SK-N-SH (cell line): ENCODE data around the gene EPB41L5. TPM values are rescaled to one million over a fixed set of nuclear protein-coding genes. Genes with fewer than 3 reads are reported as not detected.

ENCODE experiments used
- CTCF ChIA-PET: fragments of 300-600, 350-600 bp; formaldehyde crosslinking; extraction: SDS; loops from one replicate; lab custom pipeline; 2021; lab: Yijun Ruan, JAX
- POLR2A ChIA-PET: fragments of 350-600 bp; sonication (Branson Sonifier 250); formaldehyde crosslinking; extraction: SDS; loops from one replicate; lab custom pipeline; 2020; ENCODE audit warnings: antibody characterized with exemption, inconsistent platforms; lab: Yijun Ruan, JAX
- DNase-seq: peaks from one replicate; pipeline ENCODE4 v3.0.0; 2012
- H2AFZ ChIP-seq: fragments of 200-600 bp; sonication (generic); 2 replicates; pipeline ENCODE4 v1.8.1; 2016; ENCODE audit warnings: antibody characterized with exemption, mild to moderate bottlenecking, low read depth
- H3F3A ChIP-seq: fragments of 200-600 bp; sonication (generic); replicated peaks from 2 replicates; pipeline ENCODE3; 2016; ENCODE audit warnings: antibody characterized with exemption, mild to moderate bottlenecking; ENCODE audit not compliant: insufficient read depth
- H3K27ac ChIP-seq, 2 experiments: fragments of 200-500 bp in 1 of 2; fragments of 200-600 bp in 1 of 2; sonication (Bioruptor generic) in 1 of 2; sonication (generic), shearing (Covaris generic) in 1 of 2; 2 replicates each; pipeline versions ENCODE4 v1.5.1 to v1.6.1; 2014 to 2016; ENCODE audit warnings: low read depth in 2 of 2, inconsistent platforms in 1 of 2, low read length in 1 of 2, mild to moderate bottlenecking in 1 of 2, mixed read lengths in 1 of 2
- H3K27me3 ChIP-seq: fragments of 200-600 bp; sonication (generic), shearing (Covaris generic); 2 replicates; pipeline ENCODE4 v1.6.1; 2016; ENCODE audit warnings: mixed run types; ENCODE audit not compliant: insufficient read depth
- H3K36me3 ChIP-seq, 2 experiments: fragments of 200-500 bp in 1 of 2; fragments of 200-600 bp in 1 of 2; sonication (Bioruptor generic) in 1 of 2; sonication (generic) in 1 of 2; replicated peaks in 1 of 2; 2 replicates each; pipeline versions ENCODE3 to v1.5.1; 2014 to 2016; ENCODE audit warnings: low read length in 1 of 2, mild to moderate bottlenecking in 1 of 2; ENCODE audit not compliant: insufficient read depth in 2 of 2, control insufficient read depth in 1 of 2
- H3K4me1 ChIP-seq, 2 experiments: fragments of 200-500 bp in 1 of 2; fragments of 200-600 bp in 1 of 2; sonication (Bioruptor generic) in 1 of 2; sonication (generic), shearing (Covaris generic) in 1 of 2; 2 replicates each; pipeline versions ENCODE4 v1.5.1 to v1.6.1; 2014 to 2016; ENCODE audit warnings: low read depth in 1 of 2, low read length in 1 of 2, mixed run types in 1 of 2; ENCODE audit not compliant: insufficient read depth in 2 of 2, control insufficient read depth in 1 of 2
- H3K4me2 ChIP-seq: fragments of 200-600 bp; sonication (generic), shearing (Covaris generic); 2 replicates; pipeline ENCODE4 v1.6.1; 2017; ENCODE audit warnings: mixed run types
- H3K4me3 ChIP-seq, 2 experiments: fragments of 200-500 bp in 1 of 2; fragments of 200-600 bp in 1 of 2; sonication (Bioruptor generic) in 1 of 2; sonication (generic), shearing (Covaris generic) in 1 of 2; 2 replicates each; pipeline versions ENCODE4 v1.5.1 to v1.8.1; 2014 to 2016; ENCODE audit warnings: low read depth in 2 of 2, inconsistent platforms in 1 of 2, low read length in 1 of 2, mild to moderate bottlenecking in 1 of 2, mixed read lengths in 1 of 2, moderate library complexity in 1 of 2
- H3K79me2 ChIP-seq: fragments of 200-600 bp; sonication (generic); 2 replicates; pipeline ENCODE4 v1.8.1; 2017; ENCODE audit warnings: mild to moderate bottlenecking; ENCODE audit not compliant: insufficient read depth
- H3K9ac ChIP-seq: fragments of 200-600 bp; sonication (generic); 2 replicates; pipeline ENCODE4 v1.6.1; 2017; ENCODE audit warnings: mixed run types
- H3K9me2 ChIP-seq: fragments of 200-600 bp; sonication (generic); 2 replicates; pipeline ENCODE4 v1.6.1; 2017; ENCODE audit warnings: mixed run types
- H3K9me3 ChIP-seq: fragments of 200-600 bp; sonication (generic); 2 replicates; pipeline ENCODE4 v1.6.1; 2017; ENCODE audit warnings: mixed run types, mild to moderate bottlenecking, moderate library complexity
- H4K20me1 ChIP-seq: fragments of 200-600 bp; sonication (generic); 2 replicates; pipeline ENCODE4 v1.6.1; 2017; ENCODE audit warnings: mild to moderate bottlenecking, mixed run types; ENCODE audit not compliant: insufficient read depth
- CHD2 ChIP-seq: fragments of 150-350 bp; IDR thresholded peaks from 2 replicates; pipeline ENCODE4 v1.6.1; 2018; ENCODE audit warnings: low read length; ENCODE audit not compliant: partially characterized antibody
- ELF1 ChIP-seq: IDR thresholded peaks from 2 replicates; pipeline ENCODE4 v1.4.0; 2012
- EZH2phosphoT487 ChIP-seq: fragments of 200-600 bp; sonication (generic); IDR thresholded peaks from 2 replicates; pipeline ENCODE4 v1.6.1; 2017; ENCODE audit warnings: low read depth, mixed run types, mild to moderate bottlenecking, antibody characterized with exemption, moderate library complexity, borderline replicate concordance
- FOXJ3 ChIP-seq: sonication (generic); formaldehyde crosslinking; IDR thresholded peaks from 2 replicates; pipeline ENCODE4 v1.5.1; 2020; ENCODE audit warnings: mild to moderate bottlenecking, missing genetic modification reagents
- FOXM1 ChIP-seq: IDR thresholded peaks from 2 replicates; pipeline ENCODE4 v1.4.0; 2012; ENCODE audit warnings: low read depth, mild to moderate bottlenecking
- GABPA ChIP-seq: IDR thresholded peaks from 2 replicates; pipeline ENCODE4 v1.4.0; 2012; ENCODE audit warnings: low read depth, mild to moderate bottlenecking
- GATA2 ChIP-seq: sonication (generic); formaldehyde crosslinking; IDR thresholded peaks from 2 replicates; pipeline ENCODE4 v1.5.0; 2020; ENCODE audit warnings: mild to moderate bottlenecking, missing genetic modification reagents
- MEF2A ChIP-seq: IDR thresholded peaks from 2 replicates; pipeline ENCODE4 v1.4.0; 2012; ENCODE audit warnings: low read depth, borderline replicate concordance
- MXI1 ChIP-seq: IDR thresholded peaks from 2 replicates; pipeline ENCODE4 v1.6.1; 2012; ENCODE audit warnings: mild to moderate bottlenecking, low read depth, low read length, improper control_type of control experiment
- NFIC ChIP-seq: IDR thresholded peaks from 2 replicates; pipeline ENCODE4 v1.4.0; 2012; ENCODE audit warnings: borderline replicate concordance
- NRF1 ChIP-seq: IDR thresholded peaks from 2 replicates; pipeline ENCODE4 v1.6.1; 2012; ENCODE audit warnings: low read depth, mild to moderate bottlenecking, low read length
- RAD21 ChIP-seq: IDR thresholded peaks from 2 replicates; pipeline ENCODE4 v1.6.1; 2012; ENCODE audit warnings: mild to moderate bottlenecking, low read length
- RFX5 ChIP-seq: IDR thresholded peaks from 2 replicates; pipeline ENCODE4 v1.6.1; 2012; ENCODE audit warnings: mild to moderate bottlenecking, improper control_type of control experiment, low read length
- SIN3A ChIP-seq: IDR thresholded peaks from 2 replicates; pipeline ENCODE4 v1.6.1; 2012; ENCODE audit warnings: low read depth, mild to moderate bottlenecking, low read length, moderate library complexity, borderline replicate concordance
- TEAD4 ChIP-seq: IDR thresholded peaks from 2 replicates; pipeline ENCODE4 v1.4.0; 2012; ENCODE audit warnings: mild to moderate bottlenecking, borderline replicate concordance; ENCODE audit not compliant: insufficient read depth
- WGBS: methylation state at CpG from one replicate; pipeline ENCODE4 v1.1.6; 2017; ENCODE audit warnings: low lambda C conversion rate; 5-methylcytosine and 5-hydroxymethylcytosine counted together
- polyA plus RNA-seq, 3 experiments: library from polyadenylated mRNA; depleted of rRNA; stranded (reverse); fragments of >200 nt; gene quantifications; 2 replicates each; pipeline ENCODE4 v1.2.3, GENCODE V29; 2012
- TF ChIP-seq, protein P1 (sequence below): IDR thresholded peaks from 2 replicates; pipeline ENCODE4 v1.4.0; 2012; ENCODE audit warnings: low read depth, borderline replicate concordance
- TF ChIP-seq, protein P2 (sequence below): IDR thresholded peaks from 2 replicates; pipeline ENCODE4 v1.6.1; 2012; ENCODE audit warnings: mild to moderate bottlenecking, low read depth, low read length, moderate library complexity
- TF ChIP-seq, protein P3 (sequence below): fragments of 200-600 bp; sonication (generic); IDR thresholded peaks from 2 replicates; pipeline ENCODE4 v1.6.1; 2017; ENCODE audit warnings: antibody characterized with exemption, mild to moderate bottlenecking, moderate library complexity

The EPB41L5 gene
- polyA plus RNA-seq, 1 of the 3 experiments (the other 2 are of a cell fraction), result 5.3 TPM

DNA sequence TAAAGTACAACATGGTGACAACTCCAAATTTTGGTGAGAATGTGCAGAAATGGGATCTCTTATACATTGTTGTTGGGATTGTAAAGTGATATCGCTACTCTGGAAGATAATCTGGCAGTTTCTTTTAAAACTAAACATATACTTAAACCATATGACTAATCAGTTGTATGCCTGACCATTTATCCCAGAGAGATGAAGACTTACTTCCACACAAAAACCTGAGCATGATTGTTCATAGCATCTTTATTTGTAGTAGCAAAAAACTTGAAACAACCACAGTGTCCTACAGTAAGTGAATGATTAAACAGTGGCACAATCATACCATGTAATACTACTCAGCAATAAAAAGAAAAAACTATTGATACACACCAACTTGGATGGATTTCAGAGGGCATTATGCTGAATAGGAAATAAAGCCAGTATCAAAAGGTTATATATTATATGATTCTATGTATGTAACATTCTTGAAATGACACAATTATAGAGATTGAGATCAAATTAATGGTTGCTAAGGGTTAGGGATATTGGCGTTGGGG lies 47.3 kb downstream of the EPB41L5 start:
- H3K27me3 ChIP-seq, result no peaks in the 10 kb centered on the region
- TF ChIP-seq, protein P1, sequence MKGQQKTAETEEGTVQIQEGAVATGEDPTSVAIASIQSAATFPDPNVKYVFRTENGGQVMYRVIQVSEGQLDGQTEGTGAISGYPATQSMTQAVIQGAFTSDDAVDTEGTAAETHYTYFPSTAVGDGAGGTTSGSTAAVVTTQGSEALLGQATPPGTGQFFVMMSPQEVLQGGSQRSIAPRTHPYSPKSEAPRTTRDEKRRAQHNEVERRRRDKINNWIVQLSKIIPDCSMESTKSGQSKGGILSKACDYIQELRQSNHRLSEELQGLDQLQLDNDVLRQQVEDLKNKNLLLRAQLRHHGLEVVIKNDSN, result no peak
- TF ChIP-seq TEAD4 (no peak), FOXJ3 (CRISPR knock-in tag) (no peak)
- H3K9ac ChIP-seq, result no peak overlapping the region
- peaks cover 4% of the 10 kb centered on the region for H3F3A ChIP-seq
- H3K9me2 ChIP-seq, result no peaks in the 10 kb centered on the region; the same call in 1 of the 2 replicates
- H3K79me2 ChIP-seq, result peaks cover 11% of the 10 kb centered on the region; the same call in 1 of the 2 replicates
- no peak for DNase-seq
- H4K20me1 ChIP-seq, result no peaks in the 10 kb centered on the region
- H3K36me3 ChIP-seq, result peaks cover 0 to 5% of the 10 kb centered on the region in 2 experiments
- POLR2A ChIA-PET, result no interaction called here
- no peak overlapping the region for H3K27ac ChIP-seq
- no peak overlapping the region for H3K4me3 ChIP-seq
- no peak overlapping the region for H3K4me2 ChIP-seq
- 90% methylated on average over 2 of the region's 2 CpGs for WGBS
- CTCF ChIA-PET, result no interaction called here
- no peaks in the 10 kb centered on the region for H3K4me1 ChIP-seq
- H3K9me3 ChIP-seq, result no peaks in the 10 kb centered on the region
- H2AFZ ChIP-seq, result no peak overlapping the region

DNA sequence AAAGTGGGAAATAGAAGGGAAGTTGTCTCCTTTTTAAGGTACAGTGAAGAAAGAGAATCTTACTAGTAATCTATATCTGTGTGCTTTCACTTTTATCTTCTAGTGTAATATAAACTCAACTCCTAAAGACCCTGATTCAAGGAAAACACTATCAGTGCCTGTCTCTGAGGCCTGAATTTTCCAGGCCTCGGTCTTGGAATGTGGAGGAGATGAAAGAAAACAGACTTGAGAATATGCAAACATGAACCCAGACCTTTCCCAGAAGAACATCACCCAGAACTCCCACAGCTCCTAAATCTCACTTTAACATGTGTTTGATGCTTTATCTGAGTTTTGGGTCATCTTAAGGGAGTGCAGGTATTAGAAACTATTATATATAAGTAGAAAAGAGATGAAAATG lies 51.8 kb downstream of the EPB41L5 start:
- Histone ChIP-seq H3K79me2 (no peaks in the 10 kb centered on the region), H3K9ac (no peak overlapping the region), H3K9me2 (no peaks in the 10 kb centered on the region; the same call in 1 of the 2 replicates), H3K27me3 (no peaks in the 10 kb centered on the region), H3K36me3 (no peaks in the 10 kb centered on the region), H2AFZ (no peak overlapping the region), H3K9me3 (no peaks in the 10 kb centered on the region), H3K4me3 (no peak overlapping the region), H4K20me1 (no peaks in the 10 kb centered on the region), H3F3A (peaks cover 4% of the 10 kb centered on the region), H3K4me2 (no peak overlapping the region), H3K4me1 (peaks cover 0 to 8% of the 10 kb centered on the region in 2 experiments; a peak in 2 of 4 replicates), H3K27ac (no peak overlapping the region)
- POLR2A ChIA-PET, result no interaction called here
- CTCF ChIA-PET, result no interaction called here
- TF ChIP-seq SIN3A, result no peak
- no peak for TF ChIP-seq CHD2
- TF ChIP-seq, protein P2, sequence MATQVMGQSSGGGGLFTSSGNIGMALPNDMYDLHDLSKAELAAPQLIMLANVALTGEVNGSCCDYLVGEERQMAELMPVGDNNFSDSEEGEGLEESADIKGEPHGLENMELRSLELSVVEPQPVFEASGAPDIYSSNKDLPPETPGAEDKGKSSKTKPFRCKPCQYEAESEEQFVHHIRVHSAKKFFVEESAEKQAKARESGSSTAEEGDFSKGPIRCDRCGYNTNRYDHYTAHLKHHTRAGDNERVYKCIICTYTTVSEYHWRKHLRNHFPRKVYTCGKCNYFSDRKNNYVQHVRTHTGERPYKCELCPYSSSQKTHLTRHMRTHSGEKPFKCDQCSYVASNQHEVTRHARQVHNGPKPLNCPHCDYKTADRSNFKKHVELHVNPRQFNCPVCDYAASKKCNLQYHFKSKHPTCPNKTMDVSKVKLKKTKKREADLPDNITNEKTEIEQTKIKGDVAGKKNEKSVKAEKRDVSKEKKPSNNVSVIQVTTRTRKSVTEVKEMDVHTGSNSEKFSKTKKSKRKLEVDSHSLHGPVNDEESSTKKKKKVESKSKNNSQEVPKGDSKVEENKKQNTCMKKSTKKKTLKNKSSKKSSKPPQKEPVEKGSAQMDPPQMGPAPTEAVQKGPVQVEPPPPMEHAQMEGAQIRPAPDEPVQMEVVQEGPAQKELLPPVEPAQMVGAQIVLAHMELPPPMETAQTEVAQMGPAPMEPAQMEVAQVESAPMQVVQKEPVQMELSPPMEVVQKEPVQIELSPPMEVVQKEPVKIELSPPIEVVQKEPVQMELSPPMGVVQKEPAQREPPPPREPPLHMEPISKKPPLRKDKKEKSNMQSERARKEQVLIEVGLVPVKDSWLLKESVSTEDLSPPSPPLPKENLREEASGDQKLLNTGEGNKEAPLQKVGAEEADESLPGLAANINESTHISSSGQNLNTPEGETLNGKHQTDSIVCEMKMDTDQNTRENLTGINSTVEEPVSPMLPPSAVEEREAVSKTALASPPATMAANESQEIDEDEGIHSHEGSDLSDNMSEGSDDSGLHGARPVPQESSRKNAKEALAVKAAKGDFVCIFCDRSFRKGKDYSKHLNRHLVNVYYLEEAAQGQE, result no peak
- TF ChIP-seq EZH2phosphoT487, result no peak
- no peak for TF ChIP-seq RAD21
- TF ChIP-seq MXI1, result no peak
- no peak for TF ChIP-seq FOXM1
- TF ChIP-seq FOXJ3 (CRISPR knock-in tag), result no peak
- TF ChIP-seq GATA2 (CRISPR knock-in tag), result no peak
- no peak for TF ChIP-seq MEF2A
- TF ChIP-seq RFX5, result no peak
- TF ChIP-seq GABPA, result no peak
- TF ChIP-seq, protein P3, sequence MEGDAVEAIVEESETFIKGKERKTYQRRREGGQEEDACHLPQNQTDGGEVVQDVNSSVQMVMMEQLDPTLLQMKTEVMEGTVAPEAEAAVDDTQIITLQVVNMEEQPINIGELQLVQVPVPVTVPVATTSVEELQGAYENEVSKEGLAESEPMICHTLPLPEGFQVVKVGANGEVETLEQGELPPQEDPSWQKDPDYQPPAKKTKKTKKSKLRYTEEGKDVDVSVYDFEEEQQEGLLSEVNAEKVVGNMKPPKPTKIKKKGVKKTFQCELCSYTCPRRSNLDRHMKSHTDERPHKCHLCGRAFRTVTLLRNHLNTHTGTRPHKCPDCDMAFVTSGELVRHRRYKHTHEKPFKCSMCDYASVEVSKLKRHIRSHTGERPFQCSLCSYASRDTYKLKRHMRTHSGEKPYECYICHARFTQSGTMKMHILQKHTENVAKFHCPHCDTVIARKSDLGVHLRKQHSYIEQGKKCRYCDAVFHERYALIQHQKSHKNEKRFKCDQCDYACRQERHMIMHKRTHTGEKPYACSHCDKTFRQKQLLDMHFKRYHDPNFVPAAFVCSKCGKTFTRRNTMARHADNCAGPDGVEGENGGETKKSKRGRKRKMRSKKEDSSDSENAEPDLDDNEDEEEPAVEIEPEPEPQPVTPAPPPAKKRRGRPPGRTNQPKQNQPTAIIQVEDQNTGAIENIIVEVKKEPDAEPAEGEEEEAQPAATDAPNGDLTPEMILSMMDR, result no peak
- no peak for TF ChIP-seq ELF1
- TF ChIP-seq NFIC, result no peak
- TF ChIP-seq NRF1, result no peak
- no peak for DNase-seq
- WGBS, result 72% methylated on average over 1 of the region's 1 CpG
